ENCODE measurements around the gene TRIO.

DNA sequence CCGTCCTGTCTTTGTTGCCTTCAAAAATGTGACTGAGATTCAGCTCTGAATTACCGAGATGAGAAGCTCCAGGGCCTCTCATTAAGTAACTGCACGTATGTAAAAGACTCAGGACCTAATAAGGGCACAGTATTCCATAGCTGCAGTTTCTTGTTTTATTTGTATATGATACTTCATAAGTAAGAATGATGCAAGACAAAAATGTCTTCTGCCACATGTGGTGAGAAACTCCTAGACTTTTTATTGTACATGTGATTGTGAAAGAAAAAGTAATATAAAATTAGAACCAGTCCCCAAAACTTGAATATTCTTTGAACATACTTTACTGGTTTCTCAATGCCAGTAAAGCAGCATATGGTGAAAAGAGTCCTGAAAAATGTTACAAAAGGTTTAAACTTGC, 328.4 kb downstream of the TRIO start:
- TF ChIP-seq CTCF (IDR thresholded peaks at IDR 0.05; ENCODE audit: low read length) (no peak), EZH2phosphoT487 (IDR thresholded peaks at IDR 0.05; ENCODE audit: low read length) (no peak)
